ENCODE measurements around the gene COL15A1. TPM values are rescaled to one million over a fixed set of nuclear protein-coding genes. Genes with fewer than 3 reads are reported as not detected.

Gene COL15A1
- polyA plus RNA-seq, 1 donor (not counting 4 experiments of a cell fraction or from before 2014, with no cell fraction given): not detected

DNA sequence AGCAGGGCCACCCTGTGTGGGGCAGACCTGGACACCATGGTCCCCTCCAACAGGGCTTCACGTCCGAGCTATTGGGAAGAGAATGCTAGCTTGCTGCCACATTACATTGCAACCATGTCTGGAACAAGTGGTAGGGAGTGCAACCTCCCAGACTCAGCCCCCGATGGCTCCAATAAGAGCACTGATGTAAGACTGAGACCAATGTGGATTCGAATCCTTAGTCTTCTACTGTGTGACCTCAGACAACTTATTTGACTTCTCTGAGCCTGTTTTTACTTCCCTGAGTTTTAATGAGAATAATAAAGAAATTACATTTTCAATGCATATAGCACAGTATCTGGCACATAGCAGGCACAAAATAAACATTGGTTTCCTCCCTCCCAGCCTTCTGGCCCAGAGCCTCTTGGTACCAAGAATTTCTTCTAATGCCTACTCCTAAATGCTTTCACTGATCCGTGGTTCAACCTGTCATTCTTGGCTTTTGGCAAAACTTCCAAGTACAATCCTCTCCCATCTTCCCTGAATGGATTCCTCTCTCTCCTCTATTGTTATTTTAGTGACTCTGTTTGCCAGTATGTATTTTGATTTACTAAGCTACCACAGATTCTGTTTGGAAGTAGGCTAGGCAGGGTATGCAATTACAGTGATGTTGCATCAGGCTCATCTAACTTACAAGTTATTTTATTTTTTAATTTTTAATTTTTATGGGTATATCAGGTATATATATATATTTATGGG lies 34.6 kb upstream of the COL15A1 start:
- no peak for TF ChIP-seq EZH2 (IDR thresholded peaks at IDR 0.05; ENCODE audit: low read length)
- TF ChIP-seq CTCF (optimal IDR thresholded peaks at IDR 0.05 in 1 of 3, IDR thresholded peaks at IDR 0.05 in 1 of 3, conservative IDR thresholded peaks at IDR 0.05 in 1 of 3; ENCODE audit: extremely low read depth in 1 of 3, insufficient read depth in 2 of 3, low read length in 3 of 3): no peak
- no peaks in the 10 kb centered on the region for H3K9me1 ChIP-seq (ENCODE audit: control insufficient read depth, extremely low read depth, insufficient read depth, low read length)
- no peak overlapping the region for H3K4me2 ChIP-seq (ENCODE audit: control insufficient read depth, extremely low read depth, insufficient read depth, low read depth, low read length)
- DNase-seq (ENCODE audit: low read depth, low spot score) (no peak), FAIRE-seq (no peak)
- H3K9ac ChIP-seq (ENCODE audit: control insufficient read depth, extremely low read depth, insufficient read depth, low read length): no peak overlapping the region
- H3K9me3 ChIP-seq (ENCODE audit: control insufficient read depth, low read depth, low read length): no peaks in the 10 kb centered on the region
- H2AFZ ChIP-seq (ENCODE audit: control insufficient read depth, low read length): no peak overlapping the region
- no peak overlapping the region for H3K4me3 ChIP-seq (ENCODE audit: control insufficient read depth in 2 of 3, extremely low read depth in 1 of 3, insufficient read depth in 2 of 3, low read depth in 1 of 3, low read length in 3 of 3)
- H3K4me1 ChIP-seq (ENCODE audit: control insufficient read depth, extremely low read depth, insufficient read depth, low read length): no peaks in the 10 kb centered on the region
- H4K20me1 ChIP-seq (ENCODE audit: control insufficient read depth, extremely low read depth, insufficient read depth, low read length): no peaks in the 10 kb centered on the region
- H3K27me3 ChIP-seq (ENCODE audit: control insufficient read depth, extremely low read depth, insufficient read depth, low read length): peaks cover 8% of the 10 kb centered on the region
- no peaks in the 10 kb centered on the region for H3K79me2 ChIP-seq (ENCODE audit: control insufficient read depth, insufficient read depth, low read length)
- no peaks in the 10 kb centered on the region for H3K36me3 ChIP-seq (ENCODE audit: control insufficient read depth in 2 of 2, extremely low read depth in 1 of 2, insufficient read depth in 2 of 2, low read length in 2 of 2)
- no peak overlapping the region for H3K27ac ChIP-seq (ENCODE audit: control insufficient read depth, insufficient read depth, low read length)
- dilution Hi-C loops (cut with MboI; ENCODE audit: extremely low pct_ligation_motif_present, low sequenced_read_pairs): no loop called here

DNA sequence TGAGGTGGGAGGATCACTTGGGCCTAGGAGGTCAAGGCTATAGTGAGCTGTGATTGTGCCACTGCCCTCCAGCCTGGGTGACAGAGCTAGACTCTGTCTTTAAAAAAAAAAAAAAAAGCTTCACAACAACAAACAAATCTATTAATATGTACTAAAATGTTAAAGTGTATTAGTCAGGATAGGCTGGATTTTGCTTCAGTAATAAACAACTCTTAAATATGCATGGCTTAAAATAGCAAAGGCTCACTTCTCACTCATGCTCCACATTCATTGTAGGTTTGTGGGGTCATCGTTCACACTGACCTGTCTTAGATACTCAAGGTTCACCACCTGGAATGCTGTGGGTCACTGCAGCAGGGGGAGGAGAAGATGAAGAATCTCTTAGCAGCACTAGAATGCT lies 33.8 kb upstream of the COL15A1 start:
- Histone ChIP-seq H3K9me3 (ENCODE audit: control insufficient read depth, low read depth, low read length) (no peaks in the 10 kb centered on the region), H3K4me1 (ENCODE audit: control insufficient read depth, extremely low read depth, insufficient read depth, low read length) (no peaks in the 10 kb centered on the region), H2AFZ (ENCODE audit: control insufficient read depth, low read length) (no peak overlapping the region), H3K27ac (ENCODE audit: control insufficient read depth, insufficient read depth, low read length) (no peak overlapping the region), H4K20me1 (ENCODE audit: control insufficient read depth, extremely low read depth, insufficient read depth, low read length) (no peaks in the 10 kb centered on the region), H3K27me3 (ENCODE audit: control insufficient read depth, extremely low read depth, insufficient read depth, low read length) (peaks cover 8% of the 10 kb centered on the region), H3K4me2 (ENCODE audit: control insufficient read depth, extremely low read depth, insufficient read depth, low read depth, low read length) (no peak overlapping the region), H3K79me2 (ENCODE audit: control insufficient read depth, insufficient read depth, low read length) (no peaks in the 10 kb centered on the region), H3K4me3 (ENCODE audit: control insufficient read depth in 2 of 3, extremely low read depth in 1 of 3, insufficient read depth in 2 of 3, low read depth in 1 of 3, low read length in 3 of 3) (no peak overlapping the region), H3K36me3 (ENCODE audit: control insufficient read depth in 2 of 2, extremely low read depth in 1 of 2, insufficient read depth in 2 of 2, low read length in 2 of 2) (no peaks in the 10 kb centered on the region), H3K9ac (ENCODE audit: control insufficient read depth, extremely low read depth, insufficient read depth, low read length) (no peak overlapping the region), H3K9me1 (ENCODE audit: control insufficient read depth, extremely low read depth, insufficient read depth, low read length) (no peaks in the 10 kb centered on the region)
- TF ChIP-seq EZH2 (IDR thresholded peaks at IDR 0.05; ENCODE audit: low read length): no peak
- TF ChIP-seq CTCF (optimal IDR thresholded peaks at IDR 0.05 in 1 of 3, IDR thresholded peaks at IDR 0.05 in 1 of 3, conservative IDR thresholded peaks at IDR 0.05 in 1 of 3; ENCODE audit: extremely low read depth in 1 of 3, insufficient read depth in 2 of 3, low read length in 3 of 3): no peak
- dilution Hi-C loops (cut with MboI; ENCODE audit: extremely low pct_ligation_motif_present, low sequenced_read_pairs): no loop called here
- DNase-seq (ENCODE audit: low read depth, low spot score): no peak
- no peak for FAIRE-seq
